BLaER1 (cell line): Measurements from ENCODE around the gene CSNK2A2.

Experiments
- H3K27ac ChIP-seq: shearing (Covaris generic); formaldehyde crosslinking; 2 replicates; pipeline ENCODE4 v1.8.1; 2022
- H3K27me3 ChIP-seq: shearing (Covaris generic); formaldehyde crosslinking; 2 replicates; pipeline ENCODE4 v1.8.1; 2022
- H3K36me3 ChIP-seq: shearing (Covaris generic); formaldehyde crosslinking; 2 replicates; pipeline ENCODE4 v1.8.1; 2022
- H3K4me1 ChIP-seq: shearing (Covaris generic); formaldehyde crosslinking; 2 replicates; pipeline ENCODE4 v1.8.1; 2022
- H3K4me2 ChIP-seq: shearing (Covaris generic); formaldehyde crosslinking; 2 replicates; pipeline ENCODE4 v1.8.1; 2022
- H3K4me3 ChIP-seq: shearing (Covaris generic); formaldehyde crosslinking; 2 replicates; pipeline ENCODE4 v1.8.1; 2022
- H3K9ac ChIP-seq: shearing (Covaris generic); formaldehyde crosslinking; 2 replicates; pipeline ENCODE4 v1.8.1; 2022
- H3K9me3 ChIP-seq: shearing (Covaris generic); formaldehyde crosslinking; 2 replicates; pipeline ENCODE4 v1.8.1; 2022
- H4K20me1 ChIP-seq: shearing (Covaris generic); formaldehyde crosslinking; 2 replicates; pipeline ENCODE4 v1.8.1; 2022
- Cebpa-rat ChIP-seq: shearing (Covaris generic); IDR thresholded peaks from 2 replicates; pipeline ENCODE4 v1.8.1; 2022

The CSNK2A2 gene

GRCh38 chr16:58152246-58152868, 45.5 kb downstream of the CSNK2A2 start:
- no peak for TF ChIP-seq Cebpa-rat
- H3K4me1 ChIP-seq, result no peaks in the 10 kb centered on the region
- no peak overlapping the region for H3K27ac ChIP-seq
- no peaks in the 10 kb centered on the region for H3K9me3 ChIP-seq
- no peaks in the 10 kb centered on the region for H4K20me1 ChIP-seq
- H3K27me3 ChIP-seq, result no peaks in the 10 kb centered on the region
- no peak overlapping the region for H3K4me3 ChIP-seq
- H3K36me3 ChIP-seq, result peaks cover 4% of the 10 kb centered on the region
- no peak overlapping the region for H3K4me2 ChIP-seq
- no peak overlapping the region for H3K9ac ChIP-seq

GRCh38 chr16:58148526-58148925, 49.4 kb downstream of the CSNK2A2 start:
- no peaks in the 10 kb centered on the region for H3K4me1 ChIP-seq
- H3K36me3 ChIP-seq, result no peaks in the 10 kb centered on the region
- TF ChIP-seq Cebpa-rat, result no peak
- H3K27me3 ChIP-seq, result no peaks in the 10 kb centered on the region
- no peak overlapping the region for H3K4me3 ChIP-seq
- H3K27ac ChIP-seq, result no peak overlapping the region
- no peaks in the 10 kb centered on the region for H4K20me1 ChIP-seq
- no peak overlapping the region for H3K9ac ChIP-seq
- no peak overlapping the region for H3K4me2 ChIP-seq
- no peaks in the 10 kb centered on the region for H3K9me3 ChIP-seq

GRCh38 chr16:58148099-58148498, 49.8 kb downstream of the CSNK2A2 start:
- H4K20me1 ChIP-seq, result no peaks in the 10 kb centered on the region
- H3K4me1 ChIP-seq, result no peaks in the 10 kb centered on the region

GRCh38 chr16:58138852-58139251, 59.1 kb downstream of the CSNK2A2 start:
- H3K27ac ChIP-seq, result no peak overlapping the region
- no peaks in the 10 kb centered on the region for H3K27me3 ChIP-seq
- TF ChIP-seq Cebpa-rat, result no peak
- peaks cover 33% of the 10 kb centered on the region for H3K9me3 ChIP-seq
- H4K20me1 ChIP-seq, result no peaks in the 10 kb centered on the region
- no peaks in the 10 kb centered on the region for H3K4me1 ChIP-seq
- H3K9ac ChIP-seq, result no peak overlapping the region
- H3K36me3 ChIP-seq, result peaks cover 16% of the 10 kb centered on the region; the same call in 1 of the 2 replicates
- no peak overlapping the region for H3K4me2 ChIP-seq
- no peak overlapping the region for H3K4me3 ChIP-seq

More at GRCh38 chr16:58148099-58148498, 49.8 kb downstream of the CSNK2A2 start:
- H3K4me2 ChIP-seq, result no peak overlapping the region
- H3K27ac ChIP-seq, result no peak overlapping the region
- no peaks in the 10 kb centered on the region for H3K27me3 ChIP-seq
- H3K36me3 ChIP-seq, result no peaks in the 10 kb centered on the region
- no peak overlapping the region for H3K4me3 ChIP-seq
- no peaks in the 10 kb centered on the region for H3K9me3 ChIP-seq
- no peak for TF ChIP-seq Cebpa-rat
- no peak overlapping the region for H3K9ac ChIP-seq

GRCh38 chr16:58137581-58137980, 60.3 kb downstream of the CSNK2A2 start:
- H3K4me3 ChIP-seq, result no peak overlapping the region
- peaks cover 16% of the 10 kb centered on the region; the same call in 1 of the 2 replicates for H3K36me3 ChIP-seq
- H3K4me1 ChIP-seq, result no peaks in the 10 kb centered on the region
- no peaks in the 10 kb centered on the region for H3K27me3 ChIP-seq
- no peak overlapping the region for H3K4me2 ChIP-seq
- no peak overlapping the region for H3K27ac ChIP-seq
- no peak overlapping the region for H3K9ac ChIP-seq
- H3K9me3 ChIP-seq, result peaks cover 33% of the 10 kb centered on the region
- no peaks in the 10 kb centered on the region for H4K20me1 ChIP-seq
- no peak for TF ChIP-seq Cebpa-rat

- peaks cover 43% of the 10 kb centered on the region for H4K20me1 ChIP-seq
- H3K4me2 ChIP-seq, result peak within 1 kb of the TSS; percentile 99
- H3K9ac ChIP-seq, result peak within 1 kb of the TSS; percentile 94
- peak within 1 kb of the TSS; percentile 94 for H3K27ac ChIP-seq
- 0 out of 2 replicates have a peak, but pooled peaks cover 5% of the 10 kb centered on the region for H3K36me3 ChIP-seq
- H3K27me3 ChIP-seq, result no peaks in the 10 kb centered on the region
- peaks cover 42% of the 10 kb centered on the region for H3K4me1 ChIP-seq
- no peaks in the 10 kb centered on the region for H3K9me3 ChIP-seq
- no peak for TF ChIP-seq Cebpa-rat
- peak within 1 kb of the TSS; percentile 94 for H3K4me3 ChIP-seq
Observed at GRCh38 chr16:58129097-58129936, 68.6 kb downstream of the CSNK2A2 start, which contains the start of gene CFAP20. CFAP20 (minus strand) TSS chr16:58129381; CDS start chr16:58129115, 266 bp downstream.

- Histone ChIP-seq H3K4me2 (peak overlapping the region; percentile 99), H3K36me3 (0 out of 2 replicates have a peak, but pooled peaks cover 9% of the 10 kb centered on the region), H4K20me1 (peaks cover 49% of the 10 kb centered on the region), H3K9ac (peak overlapping the region; percentile 94), H3K4me1 (peaks cover 48% of the 10 kb centered on the region), H3K27me3 (no peaks in the 10 kb centered on the region), H3K4me3 (peak overlapping the region; percentile 94), H3K27ac (peak overlapping the region; percentile 94), H3K9me3 (no peaks in the 10 kb centered on the region)
- no peak for TF ChIP-seq Cebpa-rat
Observed at GRCh38 chr16:58128711-58129096, 69.2 kb downstream of the CSNK2A2 start.

- peak overlapping the region; percentile 27; the same call in 1 of the 2 replicates for H3K27ac ChIP-seq
- peak overlapping the region; percentile 94 for H3K4me3 ChIP-seq
- H3K4me1 ChIP-seq, result peaks cover 50% of the 10 kb centered on the region
- no peaks in the 10 kb centered on the region for H3K27me3 ChIP-seq
- no peaks in the 10 kb centered on the region for H3K9me3 ChIP-seq
- H4K20me1 ChIP-seq, result peaks cover 54% of the 10 kb centered on the region
- H3K36me3 ChIP-seq, result 0 out of 2 replicates have a peak, but pooled peaks cover 10% of the 10 kb centered on the region
- peak overlapping the region; percentile 94 for H3K9ac ChIP-seq
- TF ChIP-seq Cebpa-rat, result no peak
- H3K4me2 ChIP-seq, result peak overlapping the region; percentile 99
Observed at GRCh38 chr16:58128181-58128631, 69.7 kb downstream of the CSNK2A2 start.

- no peak for TF ChIP-seq Cebpa-rat
- Histone ChIP-seq H3K27me3 (no peaks in the 10 kb centered on the region), H4K20me1 (peaks cover 59% of the 10 kb centered on the region), H3K27ac (no peak overlapping the region), H3K9ac (peak overlapping the region; percentile 94), H3K9me3 (no peaks in the 10 kb centered on the region), H3K4me1 (peaks cover 50% of the 10 kb centered on the region), H3K4me2 (peak overlapping the region; percentile 99), H3K4me3 (peak overlapping the region; percentile 94), H3K36me3 (0 out of 2 replicates have a peak, but pooled peaks cover 10% of the 10 kb centered on the region)
Observed at GRCh38 chr16:58127634-58128033, 70.3 kb downstream of the CSNK2A2 start.
